GM13977 (cell line): ENCODE measurements around the gene SFMBT2.

Experiments used
- DNase-seq: peaks from one replicate; pipeline ENCODE4 v3.0.0; 2012; ENCODE audit warnings: low spot score
- in situ Hi-C: fragments of 300-500 bp; cut with MboI; formaldehyde crosslinking; loops from one replicate; pipeline ENCODE4 v1.12.0; 2022; ENCODE audit warnings: low sequenced_read_pairs, low pct_unique_long_range_greater_than_20kb, mixed read lengths, inconsistent platforms; ENCODE audit not compliant: unreplicated experiment
- TF ChIP-seq, protein P1 (sequence below): IDR thresholded peaks from 2 replicates; pipeline ENCODE4 v1.5.1; 2012; ENCODE audit warnings: mild to moderate bottlenecking, control low read depth; ENCODE audit not compliant: insufficient read depth; ENCODE audit errors: extremely low read depth, missing control alignments

SFMBT2 gene

DNA sequence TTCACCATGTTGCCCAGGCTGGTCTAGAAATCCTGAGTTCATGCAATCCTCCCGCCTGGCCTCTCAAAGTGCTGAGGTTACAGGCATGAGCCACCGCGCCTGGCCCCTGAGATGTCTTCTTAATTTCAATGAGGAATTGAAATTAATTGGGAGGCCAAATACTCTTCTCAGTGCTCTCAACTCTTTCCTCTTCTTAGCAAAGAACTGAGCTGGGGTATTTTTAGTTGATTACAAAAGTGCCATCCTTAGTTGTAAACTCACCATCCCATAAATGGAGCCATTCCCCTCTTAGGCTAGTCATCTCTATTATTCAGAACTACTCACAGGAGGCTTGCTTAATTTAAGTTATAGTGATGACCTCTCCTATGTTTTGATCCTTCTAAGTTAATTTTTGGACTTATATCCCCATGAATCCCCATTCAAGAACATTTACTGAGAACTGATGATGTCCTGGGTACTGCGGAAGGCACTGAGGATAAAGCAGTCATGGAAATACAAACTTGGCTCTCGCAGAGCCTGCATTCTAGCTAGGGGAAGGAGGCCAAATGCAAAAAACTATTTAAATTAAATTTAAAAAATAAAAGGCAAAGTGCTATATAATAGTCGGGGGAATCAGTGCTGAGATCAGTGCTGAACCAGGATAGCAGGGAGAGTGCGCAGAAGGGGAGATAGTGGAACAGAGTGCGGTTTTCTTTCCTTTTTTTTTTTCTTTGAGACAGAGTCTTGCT is 145.3 kb downstream of the SFMBT2 start:
- TF ChIP-seq, protein P1, sequence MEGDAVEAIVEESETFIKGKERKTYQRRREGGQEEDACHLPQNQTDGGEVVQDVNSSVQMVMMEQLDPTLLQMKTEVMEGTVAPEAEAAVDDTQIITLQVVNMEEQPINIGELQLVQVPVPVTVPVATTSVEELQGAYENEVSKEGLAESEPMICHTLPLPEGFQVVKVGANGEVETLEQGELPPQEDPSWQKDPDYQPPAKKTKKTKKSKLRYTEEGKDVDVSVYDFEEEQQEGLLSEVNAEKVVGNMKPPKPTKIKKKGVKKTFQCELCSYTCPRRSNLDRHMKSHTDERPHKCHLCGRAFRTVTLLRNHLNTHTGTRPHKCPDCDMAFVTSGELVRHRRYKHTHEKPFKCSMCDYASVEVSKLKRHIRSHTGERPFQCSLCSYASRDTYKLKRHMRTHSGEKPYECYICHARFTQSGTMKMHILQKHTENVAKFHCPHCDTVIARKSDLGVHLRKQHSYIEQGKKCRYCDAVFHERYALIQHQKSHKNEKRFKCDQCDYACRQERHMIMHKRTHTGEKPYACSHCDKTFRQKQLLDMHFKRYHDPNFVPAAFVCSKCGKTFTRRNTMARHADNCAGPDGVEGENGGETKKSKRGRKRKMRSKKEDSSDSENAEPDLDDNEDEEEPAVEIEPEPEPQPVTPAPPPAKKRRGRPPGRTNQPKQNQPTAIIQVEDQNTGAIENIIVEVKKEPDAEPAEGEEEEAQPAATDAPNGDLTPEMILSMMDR, result no peak
- DNase-seq, result no peak
- in situ Hi-C loops, result no loop called here

DNA sequence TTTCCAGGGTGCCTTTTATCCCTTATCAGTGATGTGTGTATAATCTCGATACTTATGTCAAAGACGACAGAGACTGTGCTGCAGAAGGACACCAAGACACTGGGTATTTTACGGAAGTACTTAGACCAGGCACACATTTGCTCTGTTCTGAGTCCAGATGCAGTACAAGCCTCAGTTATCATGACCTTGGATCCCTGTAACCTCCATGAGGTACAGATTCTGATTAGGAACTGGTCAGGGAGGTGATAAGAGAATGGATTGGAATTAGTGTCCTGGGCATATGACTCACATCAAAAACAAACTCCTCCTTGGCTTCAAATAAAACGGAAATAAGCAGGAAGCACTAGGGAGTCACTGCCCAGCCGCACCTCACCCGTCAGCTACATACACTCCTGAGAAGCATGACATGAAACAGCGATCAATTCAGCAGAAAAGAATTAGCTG is 146.5 kb downstream of the SFMBT2 start:
- in situ Hi-C loops, result no loop called here
- DNase-seq, result no peak
- TF ChIP-seq, protein P1, result no peak

DNA sequence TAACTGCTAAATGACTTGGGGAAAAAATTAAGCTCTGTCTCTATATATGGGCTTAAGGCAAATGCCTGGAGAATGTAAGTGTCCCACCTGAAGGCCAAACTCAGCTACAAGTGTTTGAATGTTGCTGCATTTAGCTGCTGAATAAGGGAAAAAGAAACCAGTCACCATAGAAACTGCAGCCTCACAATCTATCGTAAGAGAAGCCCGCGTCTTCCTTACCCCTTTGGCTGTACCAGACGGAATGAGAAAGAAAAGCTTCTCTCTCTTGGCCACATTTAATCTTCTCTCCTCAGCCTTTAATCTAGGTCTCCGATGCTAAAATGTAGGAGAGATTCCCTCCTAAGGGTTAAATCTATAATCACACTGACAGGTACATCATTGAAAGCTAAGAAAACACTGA is 147.2 kb downstream of the SFMBT2 start:
- DNase-seq, result no peak
- in situ Hi-C loops, result no loop called here
- TF ChIP-seq, protein P1, result no peak

DNA sequence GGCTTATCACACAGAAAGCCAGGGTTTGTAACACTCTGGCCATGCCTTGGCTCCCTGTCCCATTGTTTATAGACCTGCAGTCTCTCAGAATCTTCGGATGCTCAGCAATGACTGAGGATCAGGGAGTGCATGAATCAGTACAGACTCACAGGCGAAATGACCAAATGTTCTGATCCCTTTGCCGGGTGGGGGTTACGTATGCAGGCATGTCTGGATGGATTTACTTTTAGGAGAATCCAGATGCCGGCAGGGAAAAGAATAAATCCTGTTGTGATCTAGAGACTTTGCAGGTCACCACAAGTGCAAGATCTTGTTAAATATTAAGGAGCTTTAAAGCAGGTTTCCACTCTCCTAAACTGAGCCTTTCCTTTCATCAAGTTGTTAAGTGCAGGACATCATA is 149.5 kb downstream of the SFMBT2 start:
- TF ChIP-seq, protein P1, result no peak
- in situ Hi-C loops, result no loop called here
- DNase-seq, result no peak

DNA sequence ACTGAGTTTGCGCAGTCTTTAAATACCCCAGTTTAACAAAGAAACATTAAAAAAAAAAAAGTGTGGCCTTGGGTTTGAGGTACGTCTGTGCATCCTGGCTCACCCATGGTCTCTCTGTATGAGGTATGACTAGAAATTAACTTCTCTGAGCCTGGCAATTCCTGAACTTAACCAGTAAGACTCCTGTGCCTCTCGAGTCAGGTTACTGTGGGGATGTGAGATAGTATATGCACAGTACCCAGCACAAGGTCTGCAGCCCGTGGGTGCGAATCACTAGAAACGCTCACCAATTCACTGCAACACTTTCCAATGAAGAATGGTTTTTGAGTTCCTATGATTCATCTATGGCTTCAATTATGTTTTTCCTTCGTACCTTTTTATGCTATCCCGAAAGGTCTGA is 149.9 kb downstream of the SFMBT2 start:
- in situ Hi-C loops, result no loop called here

DNA sequence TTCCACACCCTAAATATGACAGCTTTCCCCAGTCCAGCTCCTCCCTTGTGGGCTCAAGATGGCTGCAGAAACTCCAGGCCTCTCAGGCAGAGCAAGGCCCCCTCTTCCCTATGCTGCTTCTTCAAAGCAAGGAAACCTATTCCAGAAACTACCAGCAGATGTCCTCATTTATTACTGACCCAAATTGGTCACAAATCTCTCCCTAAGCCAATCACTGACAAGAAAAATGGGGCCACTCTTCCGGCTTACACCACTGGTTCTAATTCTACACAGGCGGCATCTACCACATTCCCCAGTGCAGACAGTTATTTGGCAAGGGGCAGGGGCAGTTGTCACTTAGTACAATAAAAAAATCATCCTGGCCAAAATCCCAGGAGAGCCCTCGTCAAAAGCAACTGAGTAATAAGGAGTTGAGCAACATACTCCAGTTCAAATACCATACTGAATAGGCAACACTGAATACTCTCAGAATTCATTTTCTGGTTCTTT is 150.4 kb downstream of the SFMBT2 start:
- peak; percentile 64 for DNase-seq
- in situ Hi-C loops, result no loop called here
- TF ChIP-seq, protein P1, result peak; percentile 56

More for the DNA sequence above, 149.9 kb downstream of the SFMBT2 start:
- TF ChIP-seq, protein P1, result no peak
- no peak for DNase-seq
